ENCODE measurements around the gene TBC1D4.
"Not testable (repeated sequence)": the region's sequence is repeated elsewhere in the genome, so short reads cannot be mapped to it uniquely, and the experiment has no call there.

The TBC1D4 gene

GRCh38 chr13:75271846-75272245, 210.1 kb downstream of the TBC1D4 start:
- no peak overlapping the region for H3K4me3 ChIP-seq (ENCODE audit: low read depth, low read length)
- TF ChIP-seq, protein P1, sequence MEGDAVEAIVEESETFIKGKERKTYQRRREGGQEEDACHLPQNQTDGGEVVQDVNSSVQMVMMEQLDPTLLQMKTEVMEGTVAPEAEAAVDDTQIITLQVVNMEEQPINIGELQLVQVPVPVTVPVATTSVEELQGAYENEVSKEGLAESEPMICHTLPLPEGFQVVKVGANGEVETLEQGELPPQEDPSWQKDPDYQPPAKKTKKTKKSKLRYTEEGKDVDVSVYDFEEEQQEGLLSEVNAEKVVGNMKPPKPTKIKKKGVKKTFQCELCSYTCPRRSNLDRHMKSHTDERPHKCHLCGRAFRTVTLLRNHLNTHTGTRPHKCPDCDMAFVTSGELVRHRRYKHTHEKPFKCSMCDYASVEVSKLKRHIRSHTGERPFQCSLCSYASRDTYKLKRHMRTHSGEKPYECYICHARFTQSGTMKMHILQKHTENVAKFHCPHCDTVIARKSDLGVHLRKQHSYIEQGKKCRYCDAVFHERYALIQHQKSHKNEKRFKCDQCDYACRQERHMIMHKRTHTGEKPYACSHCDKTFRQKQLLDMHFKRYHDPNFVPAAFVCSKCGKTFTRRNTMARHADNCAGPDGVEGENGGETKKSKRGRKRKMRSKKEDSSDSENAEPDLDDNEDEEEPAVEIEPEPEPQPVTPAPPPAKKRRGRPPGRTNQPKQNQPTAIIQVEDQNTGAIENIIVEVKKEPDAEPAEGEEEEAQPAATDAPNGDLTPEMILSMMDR (IDR thresholded peaks at IDR 0.05; ENCODE audit: borderline replicate concordance, insufficient read depth, low read depth, low read length), result no peak

- H3K4me3 ChIP-seq (ENCODE audit: low read depth, low read length), result not testable (repeated sequence)
Measured at GRCh38 chr13:75268481-75268880, 213.5 kb downstream of the TBC1D4 start.

DNA sequence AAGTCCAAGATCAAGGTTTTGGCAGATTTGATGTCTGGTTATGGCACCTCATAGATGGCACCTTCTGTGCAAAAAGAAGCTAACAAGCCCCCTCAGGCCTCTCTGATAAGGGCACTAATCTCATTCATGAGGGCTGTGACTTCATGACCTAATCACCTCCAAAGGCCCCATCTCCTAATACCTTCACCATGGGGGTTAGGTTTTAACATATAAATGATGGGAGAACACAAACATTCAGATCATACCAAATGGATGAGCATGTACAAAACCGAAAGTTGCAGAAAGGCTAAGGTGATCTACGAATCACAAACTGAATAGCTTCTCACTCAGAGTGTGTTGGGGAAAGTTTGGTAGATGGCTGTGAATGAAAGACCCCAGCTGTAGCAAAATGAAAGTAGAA, 217.4 kb downstream of the TBC1D4 start:
- no peak overlapping the region for H3K4me3 ChIP-seq (ENCODE audit: low read depth, low read length)
- TF ChIP-seq, protein P1 (IDR thresholded peaks at IDR 0.05; ENCODE audit: borderline replicate concordance, insufficient read depth, low read depth, low read length), result no peak

- H3K4me3 ChIP-seq (ENCODE audit: low read depth, low read length), result no peak overlapping the region
- TF ChIP-seq, protein P1 (IDR thresholded peaks at IDR 0.05; ENCODE audit: borderline replicate concordance, insufficient read depth, low read depth, low read length), result no peak
Measured at GRCh38 chr13:75263741-75264407, 218.1 kb downstream of the TBC1D4 start.

GRCh38 chr13:75258159-75258782, 223.7 kb downstream of the TBC1D4 start:
- TF ChIP-seq, protein P1 (IDR thresholded peaks at IDR 0.05; ENCODE audit: borderline replicate concordance, insufficient read depth, low read depth, low read length), result peak; percentile 34; the same call in 1 of the 2 replicates
- H3K4me3 ChIP-seq (ENCODE audit: low read depth, low read length), result no peak overlapping the region

DNA sequence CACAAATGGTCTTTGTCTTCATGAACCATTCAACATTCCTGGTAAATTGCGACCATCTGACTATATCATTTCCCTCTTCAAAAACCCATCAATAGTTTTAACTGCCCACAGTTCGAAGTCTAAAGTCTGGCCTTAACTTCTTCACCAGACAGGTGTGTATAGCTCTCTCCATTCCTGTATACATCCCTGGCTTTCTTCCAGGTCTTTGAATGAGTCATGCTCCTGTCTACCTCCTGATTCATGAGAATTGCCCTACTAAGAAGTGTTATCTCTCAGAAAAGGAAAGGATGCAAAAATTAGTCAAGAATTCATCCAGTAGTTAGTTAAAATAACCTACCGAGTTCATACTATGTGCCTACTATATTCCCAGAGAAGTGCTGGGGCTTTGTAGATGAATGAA, 225.0 kb downstream of the TBC1D4 start:
- TF ChIP-seq, protein P1 (IDR thresholded peaks at IDR 0.05; ENCODE audit: borderline replicate concordance, insufficient read depth, low read depth, low read length), result no peak
- H3K4me3 ChIP-seq (ENCODE audit: low read depth, low read length), result no peak overlapping the region

DNA sequence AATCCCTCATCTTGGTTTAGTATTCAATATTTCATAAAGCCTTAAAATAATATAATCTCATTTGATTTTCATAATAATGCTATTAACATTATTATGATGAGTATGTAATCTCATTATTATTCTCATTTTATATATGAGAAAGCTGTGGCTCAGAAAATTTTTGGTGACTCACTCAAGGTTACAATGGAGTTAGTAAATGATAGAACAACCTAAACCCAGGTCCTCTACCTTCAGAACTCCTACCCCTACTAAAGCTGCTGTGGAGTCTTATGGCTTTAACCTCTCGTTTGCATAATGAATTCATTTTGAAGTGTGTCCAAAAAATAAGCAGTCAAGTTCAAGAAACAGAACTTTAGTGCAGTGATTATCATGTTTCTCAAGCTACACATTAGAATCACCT, 226.3 kb downstream of the TBC1D4 start:
- TF ChIP-seq, protein P1 (IDR thresholded peaks at IDR 0.05; ENCODE audit: borderline replicate concordance, insufficient read depth, low read depth, low read length), result no peak
- no peak overlapping the region for H3K4me3 ChIP-seq (ENCODE audit: low read depth, low read length)
